Left renal cortex interstitium (tissue), 4 donors: ENCODE measurements around the gene SCFD1. TPM values are rescaled to one million over a fixed set of nuclear protein-coding genes. Genes with fewer than 3 reads are reported as not detected.
A peak's percentile ranks its signal among the peaks of the same experiment; 100 is the strongest.
"Not testable (repeated sequence)": the region's sequence is repeated elsewhere in the genome, so short reads cannot be mapped to it uniquely, and the experiment has no call there.

Experiments
- DNase-seq, 4 donors: peaks; one replicate each; pipeline ENCODE4 v3.0.0-alpha.2; 2013; ENCODE audit warnings: low read depth in 4 of 4, low spot score in 2 of 4, missing footprints in 1 of 4
- polyA plus RNA-seq, 4 donors: library from polyadenylated mRNA; unstranded; fragments of 120-200 nt; gene quantifications; one replicate each; pipeline ENCODE4 v1.2.1, GENCODE V29; 2013; ENCODE audit not compliant: insufficient read length in 4 of 4

Gene SCFD1
- polyA plus RNA-seq, 4 donors: 83.9 to 102 (median 89.6) TPM

GRCh38 chr14:30608533-30609006 is 13.5 kb upstream of the SCFD1 start:
- DNase-seq: no peak

- DNase-seq: no peak
Measured at GRCh38 chr14:30610787-30611343, 11.3 kb upstream of the SCFD1 start.

- no peak for DNase-seq
Measured at GRCh38 chr14:30614155-30614554, 8.0 kb upstream of the SCFD1 start.

- DNase-seq: no peak
Measured at GRCh38 chr14:30620178-30620577, 1.9 kb upstream of the SCFD1 start.

- DNase-seq: peak in 1 of 4 donors; percentile 19
Measured at GRCh38 chr14:30621354-30621939, 672 bp upstream of the SCFD1 start.

GRCh38 chr14:30623412-30624131 is 1.5 kb downstream of the SCFD1 start:
- DNase-seq: no peak

- no peak for DNase-seq
Measured at GRCh38 chr14:30624132-30624423, 2.0 kb downstream of the SCFD1 start.

- DNase-seq: no peak
Measured at GRCh38 chr14:30625533-30625932, 3.4 kb downstream of the SCFD1 start.

GRCh38 chr14:30629432-30629831 is 7.3 kb downstream of the SCFD1 start:
- DNase-seq: not testable (repeated sequence)

- DNase-seq: no peak
Measured at GRCh38 chr14:30630248-30630647, 8.1 kb downstream of the SCFD1 start.

GRCh38 chr14:30632730-30633129 is 10.6 kb downstream of the SCFD1 start:
- no peak for DNase-seq

- DNase-seq: no peak
Measured at GRCh38 chr14:30638926-30639325, 16.8 kb downstream of the SCFD1 start.

- DNase-seq: no peak
Measured at GRCh38 chr14:30641207-30641606, 19.1 kb downstream of the SCFD1 start.

- not testable (repeated sequence) for DNase-seq
Measured at GRCh38 chr14:30644462-30644861, 22.3 kb downstream of the SCFD1 start.

GRCh38 chr14:30645600-30645999 is 23.5 kb downstream of the SCFD1 start:
- no peak for DNase-seq

- no peak for DNase-seq
Measured at GRCh38 chr14:30648471-30648870, 26.4 kb downstream of the SCFD1 start.

GRCh38 chr14:30651937-30652336 is 29.8 kb downstream of the SCFD1 start:
- DNase-seq: no peak

- DNase-seq: no peak
Measured at GRCh38 chr14:30655124-30655523, 33.0 kb downstream of the SCFD1 start.

- DNase-seq: no peak
Measured at GRCh38 chr14:30655658-30656057, 33.5 kb downstream of the SCFD1 start.

- DNase-seq: peak in 1 of 4 donors; percentile 3
Measured at GRCh38 chr14:30656190-30656632, 34.1 kb downstream of the SCFD1 start.

GRCh38 chr14:30657050-30657449 is 34.9 kb downstream of the SCFD1 start:
- DNase-seq: no peak

- DNase-seq: peak in 1 of 4 donors; percentile 2
Measured at GRCh38 chr14:30657606-30658163, 35.6 kb downstream of the SCFD1 start.
